Activated T-cell treated with anti-CD3 and anti-CD28 coated beads, Interleukin-2, amount 50 U/mL, for 72 hours (primary cell): ENCODE measurements around the gene PSMC3. TPM values are rescaled to one million over a fixed set of nuclear protein-coding genes. Genes with fewer than 3 reads are reported as not detected.

Source experiments
- ATAC-seq, 2 donors: fragments of 150-1000 bp; cut with Tn5 transposase; replicated peaks in 1 of 2; 2 replicates each; pipeline ENCODE4 v1.10.0; 2021; ENCODE audit warnings: moderate library complexity in 2 of 2, mild to moderate bottlenecking in 1 of 2
- DNase-seq, 2 donors: peaks; one replicate each; pipeline ENCODE4 v3.0.0; 2021 to 2022; ENCODE audit warnings: mixed read lengths in 1 of 2
- H3K27ac Mint-ChIP-seq: one replicate; pipeline ENCODE4 v1.8.0; 2022; ENCODE audit warnings: mild to moderate bottlenecking, moderate library complexity, mixed read lengths
- H3K27me3 Mint-ChIP-seq: one replicate; pipeline ENCODE4 v1.8.0; 2022; ENCODE audit warnings: low read depth, mixed read lengths
- H3K36me3 Mint-ChIP-seq, 2 donors: one replicate each; pipeline ENCODE4 v1.8.0; 2022; ENCODE audit warnings: mixed read lengths in 2 of 2, mild to moderate bottlenecking in 1 of 2; ENCODE audit not compliant: insufficient read depth in 2 of 2
- H3K4me1 Mint-ChIP-seq: one replicate; pipeline ENCODE4 v1.8.0; 2022; ENCODE audit warnings: low read depth, mixed read lengths
- H3K4me3 Mint-ChIP-seq, 2 donors: one replicate each; pipeline ENCODE4 v1.8.0; 2022; ENCODE audit warnings: mild to moderate bottlenecking in 2 of 2, mixed read lengths in 2 of 2, moderate library complexity in 2 of 2
- H3K9me3 Mint-ChIP-seq, 2 donors: one replicate each; pipeline ENCODE4 v1.8.0; 2022; ENCODE audit warnings: mixed read lengths in 2 of 2
- total RNA-seq, 2 donors: library from RNA; stranded (reverse); gene quantifications; one replicate each; pipeline ENCODE4 v1.2.3, GENCODE V29; 2022

The PSMC3 gene
- total RNA-seq, 2 donors from 2014 or later, result 121 to 149 TPM

DNA sequence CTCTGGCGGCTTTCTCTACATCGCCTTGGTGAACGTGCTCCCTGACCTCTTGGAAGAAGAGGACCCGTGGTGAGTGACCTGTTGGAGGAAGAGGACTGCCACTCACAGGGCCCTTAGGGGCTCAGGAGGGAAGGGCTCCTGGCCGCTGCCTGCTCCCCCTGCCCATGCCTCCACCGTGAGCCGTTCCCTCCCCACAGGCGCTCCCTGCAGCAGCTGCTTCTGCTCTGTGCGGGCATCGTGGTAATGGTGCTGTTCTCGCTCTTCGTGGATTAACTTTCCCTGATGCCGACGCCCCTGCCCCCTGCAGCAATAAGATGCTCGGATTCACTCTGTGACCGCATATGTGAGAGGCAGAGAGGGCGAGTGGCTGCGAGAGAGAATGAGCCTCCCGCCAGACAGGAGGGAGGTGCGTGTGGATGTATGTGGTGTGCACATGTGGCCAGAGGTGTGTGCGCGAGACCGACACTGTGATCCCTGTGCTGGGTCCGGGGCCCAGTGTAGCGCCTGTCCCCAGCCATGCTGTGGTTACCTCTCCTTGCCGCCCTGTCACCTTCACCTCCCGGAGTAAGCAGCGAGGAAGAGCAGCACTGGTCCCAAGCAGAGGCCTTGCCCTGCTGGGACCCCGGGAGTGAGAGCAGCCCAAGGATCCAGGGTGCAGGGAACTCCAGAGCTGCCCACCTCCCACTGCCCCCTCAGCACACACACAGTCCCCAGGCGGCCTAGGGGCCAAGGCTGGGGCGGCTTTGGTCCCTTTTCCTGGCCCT, 11.0 kb downstream of the PSMC3 start:
- Mint-ChIP-seq H3K4me3 (no peak overlapping the region), H3K27ac (no peak overlapping the region), H3K27me3 (no peaks in the 10 kb centered on the region), H3K4me1 (peaks cover 11% of the 10 kb centered on the region), H3K9me3 (no peaks in the 10 kb centered on the region), H3K36me3 (peaks cover 4 to 17% of the 10 kb centered on the region in 2 donors)
- no peak for ATAC-seq
- DNase-seq, result no peak

DNA sequence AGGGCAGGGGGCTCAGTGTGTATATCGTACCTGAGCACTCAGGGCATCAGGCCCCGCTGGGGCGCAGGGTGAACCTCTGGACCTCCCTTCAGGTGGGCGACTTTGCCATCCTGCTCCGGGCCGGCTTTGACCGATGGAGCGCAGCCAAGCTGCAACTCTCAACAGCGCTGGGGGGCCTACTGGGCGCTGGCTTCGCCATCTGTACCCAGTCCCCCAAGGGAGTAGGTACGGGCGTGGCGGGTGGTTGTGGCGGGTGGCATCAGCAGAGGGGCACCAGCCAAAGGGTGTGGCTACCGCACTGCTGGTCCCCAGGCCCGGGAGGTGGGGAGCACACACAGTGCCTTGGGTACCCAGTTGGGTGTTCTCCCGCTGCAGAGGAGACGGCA, 11.6 kb downstream of the PSMC3 start:
- H3K36me3 Mint-ChIP-seq, result peaks cover 0 to 13% of the 10 kb centered on the region in 2 donors
- no peaks in the 10 kb centered on the region for H3K27me3 Mint-ChIP-seq
- no peak for DNase-seq
- H3K27ac Mint-ChIP-seq, result no peak overlapping the region
- H3K9me3 Mint-ChIP-seq, result no peaks in the 10 kb centered on the region
- no peak overlapping the region for H3K4me3 Mint-ChIP-seq
- peaks cover 12% of the 10 kb centered on the region for H3K4me1 Mint-ChIP-seq
- ATAC-seq, result no peak

DNA sequence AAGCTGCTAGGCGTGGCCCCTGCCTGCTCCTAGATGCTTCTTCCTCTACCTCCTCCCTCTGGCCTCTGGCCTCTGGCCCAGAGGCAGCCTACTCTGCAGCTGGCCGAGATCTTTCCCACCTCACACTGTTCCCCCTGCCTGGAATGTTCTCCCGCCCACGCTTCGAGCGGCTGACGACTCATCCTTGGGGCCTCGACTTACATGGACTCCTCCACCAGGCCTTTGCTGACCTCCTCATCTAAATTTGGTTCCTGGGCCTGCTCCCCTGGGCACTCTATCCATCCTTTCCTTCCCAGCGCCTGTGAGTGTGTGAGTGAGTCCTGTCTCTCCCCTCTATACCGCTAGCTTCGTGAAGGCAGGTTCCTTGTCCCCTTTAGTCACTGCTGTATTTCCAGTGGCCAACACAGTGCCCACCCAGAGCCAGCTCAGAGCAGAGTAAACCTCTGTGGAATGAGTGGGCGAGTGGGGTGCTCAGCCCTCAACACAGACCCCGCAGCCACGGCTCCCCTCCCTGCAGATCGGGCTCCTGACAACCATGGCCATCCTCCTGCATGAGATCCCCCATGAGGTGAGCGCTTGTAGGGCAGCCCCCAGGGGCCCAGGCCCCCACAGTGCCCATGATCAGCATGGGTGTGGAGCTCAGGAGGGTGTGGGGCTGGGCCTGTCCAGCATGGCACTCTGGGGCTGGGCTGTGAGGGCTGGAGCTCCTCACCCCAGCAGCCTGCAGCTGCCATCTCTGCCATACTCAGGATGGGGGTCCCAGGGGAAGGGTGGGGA, 12.1 kb downstream of the PSMC3 start:
- H3K9me3 Mint-ChIP-seq, result no peaks in the 10 kb centered on the region
- ATAC-seq (peak in 1 of 2 donors; percentile 4), DNase-seq (no peak)
- no peak overlapping the region for H3K27ac Mint-ChIP-seq
- H3K4me3 Mint-ChIP-seq, result no peak overlapping the region
- peaks cover 0 to 10% of the 10 kb centered on the region in 2 donors for H3K36me3 Mint-ChIP-seq
- no peaks in the 10 kb centered on the region for H3K27me3 Mint-ChIP-seq
- H3K4me1 Mint-ChIP-seq, result peaks cover 18% of the 10 kb centered on the region

DNA sequence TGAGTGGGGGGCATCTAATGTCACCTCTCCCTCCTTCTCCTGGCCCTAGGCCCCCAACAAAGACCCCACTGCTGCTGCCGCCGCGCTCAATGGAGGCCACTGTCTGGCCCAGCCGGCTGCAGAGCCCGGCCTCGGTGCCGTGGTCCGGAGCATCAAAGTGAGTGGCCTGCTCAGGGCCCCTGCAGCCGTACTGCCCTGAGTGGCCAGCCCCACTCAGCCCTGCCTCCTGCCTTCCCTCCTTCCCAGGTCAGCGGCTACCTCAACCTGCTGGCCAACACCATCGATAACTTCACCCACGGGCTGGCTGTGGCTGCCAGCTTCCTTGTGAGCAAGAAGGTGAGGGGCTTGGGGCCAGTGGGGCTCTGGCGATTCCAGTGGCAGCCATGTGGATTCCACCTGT, 12.9 kb downstream of the PSMC3 start:
- DNase-seq (no peak), ATAC-seq (no peak)
- peaks cover 20% of the 10 kb centered on the region for H3K4me1 Mint-ChIP-seq
- H3K9me3 Mint-ChIP-seq, result no peaks in the 10 kb centered on the region
- no peak overlapping the region for H3K27ac Mint-ChIP-seq
- no peaks in the 10 kb centered on the region for H3K27me3 Mint-ChIP-seq
- H3K4me3 Mint-ChIP-seq, result no peak overlapping the region
- H3K36me3 Mint-ChIP-seq, result peaks cover 2 to 9% of the 10 kb centered on the region in 2 donors

DNA sequence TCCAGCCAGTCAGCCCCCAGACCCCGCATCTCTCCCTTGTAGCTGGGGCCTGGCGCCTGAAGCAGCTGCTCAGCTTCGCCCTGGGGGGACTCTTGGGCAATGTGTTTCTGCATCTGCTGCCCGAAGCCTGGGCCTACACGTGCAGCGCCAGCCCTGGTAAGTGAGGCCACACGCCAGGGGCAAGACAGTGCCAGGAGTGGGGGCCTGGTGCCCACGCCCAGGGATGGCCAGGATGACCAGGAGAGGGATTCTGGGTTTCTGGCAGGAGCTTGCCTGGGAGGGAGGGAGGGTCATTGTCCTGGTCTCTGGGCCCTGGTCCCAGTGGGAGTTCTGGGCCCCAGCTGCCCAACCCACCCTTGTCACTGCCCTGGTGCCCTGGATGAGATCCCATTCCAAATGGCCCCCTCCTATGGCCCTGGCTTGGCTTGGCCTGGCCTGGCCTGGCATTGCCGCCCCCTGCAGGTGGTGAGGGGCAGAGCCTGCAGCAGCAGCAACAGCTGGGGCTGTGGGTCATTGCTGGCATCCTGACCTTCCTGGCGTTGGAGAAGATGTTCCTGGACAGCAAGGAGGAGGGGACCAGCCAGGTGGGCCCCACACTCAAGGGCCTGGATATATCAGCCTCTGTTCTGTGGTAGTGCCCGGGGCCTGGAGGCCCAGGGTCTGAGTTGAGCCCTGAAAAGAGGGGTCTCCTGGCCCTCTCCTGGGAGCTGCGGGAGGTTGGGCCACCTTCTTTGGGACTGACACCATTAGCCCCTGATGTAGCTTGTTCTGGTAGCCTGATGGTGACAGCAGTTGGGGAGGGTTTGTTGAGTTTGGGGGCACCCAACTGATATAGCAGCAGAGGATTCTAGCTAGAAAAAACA, 14.1 kb downstream of the PSMC3 start:
- Mint-ChIP-seq H3K27ac (no peak overlapping the region), H3K4me3 (no peak overlapping the region), H3K27me3 (no peaks in the 10 kb centered on the region), H3K9me3 (no peaks in the 10 kb centered on the region), H3K36me3 (peaks cover under 1 to 2% of the 10 kb centered on the region in 2 donors), H3K4me1 (peaks cover 26% of the 10 kb centered on the region)
- DNase-seq (peak; percentile 71), ATAC-seq (no peak)

DNA sequence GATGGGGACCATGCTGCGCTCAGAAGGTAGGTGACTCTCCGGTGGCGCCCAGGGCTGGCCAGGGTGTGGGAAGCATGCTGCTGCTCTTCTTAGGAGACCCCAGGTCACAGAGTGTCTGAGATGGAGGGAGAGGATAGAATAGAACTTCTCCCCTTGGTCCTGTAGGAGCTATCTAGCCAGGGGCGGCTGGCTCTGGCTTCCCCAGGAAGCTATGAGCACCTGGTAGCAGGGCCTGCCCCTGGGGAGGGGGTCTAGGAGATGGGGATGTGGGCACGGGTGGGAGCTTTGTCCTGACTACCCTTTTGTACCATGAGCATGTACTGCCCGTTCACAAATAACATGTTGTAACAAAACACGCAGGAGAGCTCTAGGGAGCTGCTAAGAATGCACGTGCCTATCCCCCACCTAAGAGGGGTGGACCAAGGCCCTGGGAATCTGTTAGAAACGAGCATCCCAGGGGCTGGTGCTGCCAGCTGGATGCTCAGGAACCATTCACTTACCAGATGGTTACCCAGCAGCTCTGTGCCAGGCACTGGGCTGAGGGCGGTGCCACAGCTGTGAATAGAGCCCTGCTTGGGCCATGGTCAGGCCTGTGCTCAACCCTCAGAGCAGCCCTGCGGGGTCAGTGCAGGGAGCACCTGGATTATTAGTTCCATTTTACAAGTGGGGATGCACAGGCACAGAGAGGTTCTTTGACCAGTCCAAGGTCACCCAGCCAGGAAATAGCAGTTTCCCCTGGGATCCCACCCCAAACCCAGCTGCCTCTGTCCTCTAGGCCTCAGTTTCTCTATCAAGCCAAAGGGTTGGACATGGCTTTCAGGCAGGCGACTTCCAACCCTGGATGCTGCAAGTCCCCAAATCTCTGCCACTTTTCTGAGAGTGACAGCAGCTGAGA, 15.6 kb downstream of the PSMC3 start:
- peaks cover 0 to 2% of the 10 kb centered on the region in 2 donors for H3K36me3 Mint-ChIP-seq
- no peaks in the 10 kb centered on the region for H3K9me3 Mint-ChIP-seq
- H3K4me3 Mint-ChIP-seq, result no peak overlapping the region
- no peaks in the 10 kb centered on the region for H3K27me3 Mint-ChIP-seq
- H3K27ac Mint-ChIP-seq, result no peak overlapping the region
- peaks cover 30% of the 10 kb centered on the region for H3K4me1 Mint-ChIP-seq
- ATAC-seq (no peak), DNase-seq (no peak)

DNA sequence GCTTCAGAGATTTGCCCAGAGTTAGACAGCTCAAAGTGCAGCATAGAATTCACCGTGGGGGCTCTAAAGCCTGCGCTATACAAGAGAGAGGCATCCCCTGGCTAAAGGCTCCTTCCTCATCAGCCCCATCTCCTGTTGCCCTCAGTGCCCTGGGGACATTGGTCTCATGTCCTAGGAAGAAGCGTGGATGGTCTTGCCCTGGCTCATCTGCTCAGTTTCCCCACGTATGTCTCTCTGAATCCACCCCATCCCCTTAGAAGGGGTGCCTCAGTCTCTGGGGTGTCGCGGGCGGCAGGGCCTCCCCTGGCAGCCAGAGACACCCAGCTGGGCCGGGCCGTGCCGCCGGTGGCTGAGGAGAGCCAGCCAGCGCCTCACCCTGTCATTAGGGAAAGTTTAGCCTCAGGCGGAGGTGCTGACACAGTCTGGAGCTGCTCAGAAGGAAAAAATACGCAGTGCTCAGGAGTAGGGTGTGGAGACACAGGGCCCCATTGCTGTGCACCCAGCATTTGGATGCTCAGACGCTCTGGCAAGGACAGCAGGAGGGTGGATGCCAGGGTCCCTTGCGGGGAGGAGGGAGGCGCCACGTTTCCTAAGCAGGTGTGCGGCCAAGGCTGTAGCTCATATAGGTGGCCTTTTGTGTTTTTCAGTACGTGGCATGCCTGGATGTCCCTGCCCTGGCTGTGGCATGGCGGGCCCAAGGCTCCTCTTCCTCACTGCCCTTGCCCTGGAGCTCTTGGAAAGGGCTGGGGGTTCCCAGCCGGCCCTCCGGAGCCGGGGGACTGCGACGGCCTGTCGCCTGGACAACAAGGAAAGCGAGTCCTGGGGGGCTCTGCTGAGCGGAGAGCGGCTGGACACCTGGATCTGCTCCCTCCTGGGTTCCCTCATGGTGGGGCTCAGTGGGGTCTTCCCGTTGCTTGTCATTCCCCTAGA, 16.5 kb downstream of the PSMC3 start:
- H3K27me3 Mint-ChIP-seq, result no peaks in the 10 kb centered on the region
- peaks cover 30% of the 10 kb centered on the region for H3K4me1 Mint-ChIP-seq
- H3K36me3 Mint-ChIP-seq, result peaks cover 0 to 2% of the 10 kb centered on the region in 2 donors
- H3K4me3 Mint-ChIP-seq, result peak overlapping the region; percentile 96 to 98
- no peaks in the 10 kb centered on the region for H3K9me3 Mint-ChIP-seq
- ATAC-seq (no peak), DNase-seq (no peak)
- peak overlapping the region; percentile 96 for H3K27ac Mint-ChIP-seq

DNA sequence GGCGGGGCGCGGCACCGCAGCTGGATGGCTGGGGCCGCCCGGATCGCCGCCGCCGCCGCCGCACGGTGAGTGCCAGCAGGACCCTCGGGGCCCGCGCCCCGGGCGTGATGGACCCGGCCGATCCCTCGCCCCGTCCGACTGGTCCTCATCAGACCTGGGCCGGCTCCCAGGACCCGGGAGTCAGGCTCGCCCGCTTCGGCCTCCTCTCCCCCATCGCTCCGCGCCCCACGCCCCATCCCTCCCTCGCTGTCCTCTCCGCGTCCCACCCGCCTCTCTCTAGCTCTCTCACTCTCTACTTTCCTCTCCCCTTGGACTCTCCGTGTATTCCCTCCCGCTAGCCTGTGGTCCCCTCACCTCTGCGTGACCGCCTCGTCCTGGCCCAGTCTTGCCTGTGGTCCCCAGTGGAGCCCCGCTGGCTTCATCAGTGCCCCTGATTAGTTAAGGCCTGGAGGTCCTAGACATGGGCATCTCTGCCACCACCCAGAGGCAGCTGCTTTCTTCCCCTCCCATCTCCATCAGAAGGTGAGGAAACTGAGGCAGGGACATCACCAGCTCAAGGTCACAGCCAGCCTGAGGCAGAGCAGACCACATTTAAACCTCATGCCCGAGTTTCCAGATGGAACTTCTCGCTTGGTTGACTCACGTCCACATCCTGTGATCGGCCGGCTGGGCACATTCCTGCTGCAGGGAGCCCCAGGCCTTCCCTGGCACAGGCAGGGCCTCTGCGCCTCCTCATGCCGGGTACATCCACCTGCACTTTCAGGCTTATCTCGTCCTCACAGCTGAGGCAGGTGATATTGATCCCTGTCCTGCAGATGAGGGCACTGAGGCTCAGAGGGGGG, 17.4 kb downstream of the PSMC3 start:
- Mint-ChIP-seq H3K36me3 (peaks cover 0 to 2% of the 10 kb centered on the region in 2 donors), H3K27me3 (no peaks in the 10 kb centered on the region), H3K4me3 (peak overlapping the region; percentile 96 to 98), H3K27ac (peak overlapping the region; percentile 96), H3K4me1 (peaks cover 26% of the 10 kb centered on the region), H3K9me3 (no peaks in the 10 kb centered on the region)
- DNase-seq (no peak), ATAC-seq (no peak)

DNA sequence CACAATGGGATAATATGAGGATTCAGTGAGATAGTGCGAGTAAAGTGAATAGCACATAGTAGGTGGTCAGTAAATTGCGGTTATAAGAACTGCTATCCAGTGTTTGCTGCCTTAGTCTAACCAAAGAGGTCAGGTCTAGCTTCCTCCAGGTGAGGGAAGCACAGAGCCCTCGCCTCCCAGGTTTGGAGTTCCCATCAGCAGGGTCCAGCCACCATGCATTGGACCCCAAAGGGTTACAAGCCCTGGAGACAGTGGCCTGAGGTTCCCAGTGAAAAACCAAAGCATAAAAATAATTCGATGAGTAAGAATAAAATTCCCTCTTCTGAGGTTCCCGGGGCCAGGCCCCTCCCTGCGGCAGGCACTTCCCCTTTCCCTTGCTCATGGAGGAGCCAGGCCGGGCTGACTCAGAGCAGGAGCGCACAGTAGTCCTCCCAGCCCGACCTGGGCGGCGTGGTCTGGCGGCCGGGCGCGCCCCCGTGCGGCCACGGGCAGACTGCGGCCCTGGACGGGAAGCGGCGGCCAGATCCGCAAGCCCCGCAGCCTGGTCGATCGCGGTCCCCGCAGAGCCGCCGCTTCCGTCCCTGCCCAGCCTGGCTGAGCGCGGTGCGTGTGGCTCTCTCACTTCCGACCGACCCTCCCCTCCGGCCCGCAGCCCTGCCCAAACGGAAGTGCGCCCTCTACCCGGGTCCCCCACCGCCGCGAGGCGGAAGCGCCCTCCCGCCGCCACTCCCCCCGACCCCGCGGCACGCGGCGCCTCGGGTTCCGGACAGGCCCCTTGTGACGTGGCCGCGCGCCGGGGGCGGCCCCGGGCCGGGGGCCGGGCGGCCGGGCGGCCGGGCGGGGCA, 18.3 kb downstream of the PSMC3 start, which contains the start of gene SLC39A13:
Gene SLC39A13, plus strand, starts transcription at position 845 of the 845 bp plus-strand sequence. CDS start 1,505 bp downstream, outside the sequence.
- H3K9me3 Mint-ChIP-seq, result no peaks in the 10 kb centered on the region
- peak within 1 kb of the TSS; percentile 96 to 98 for H3K4me3 Mint-ChIP-seq
- ATAC-seq, result peak; percentile 89

More for the DNA sequence above, 18.3 kb downstream of the PSMC3 start, which contains the start of gene SLC39A13:
- peaks cover 24% of the 10 kb centered on the region for H3K4me1 Mint-ChIP-seq
- peak within 1 kb of the TSS; percentile 96 for H3K27ac Mint-ChIP-seq
- DNase-seq, result peak; percentile 95 to 98
- H3K36me3 Mint-ChIP-seq, result peaks cover 0 to 2% of the 10 kb centered on the region in 2 donors
- H3K27me3 Mint-ChIP-seq, result no peaks in the 10 kb centered on the region
